ENCODE data around the gene NMNAT3.

- TF ChIP-seq CTCF (optimal IDR thresholded peaks at IDR 0.05 in 1 of 3, IDR thresholded peaks at IDR 0.05 in 1 of 3, conservative IDR thresholded peaks at IDR 0.05 in 1 of 3; ENCODE audit: extremely low read depth in 1 of 3, insufficient read depth in 2 of 3, low read length in 3 of 3) (no peak), EZH2 (IDR thresholded peaks at IDR 0.05; ENCODE audit: low read length) (no peak)
Measured at GRCh38 chr3:139679220-139679775, 1.5 kb upstream of the NMNAT3 start.

Data from keratinocyte (primary cell).